ENCODE results near the gene ADD2. TPM values are rescaled to one million over a fixed set of nuclear protein-coding genes. Genes with fewer than 3 reads are reported as not detected.
"Not testable (repeated sequence)": the region's sequence is repeated elsewhere in the genome, so short reads cannot be mapped to it uniquely, and the experiment has no call there.

The ADD2 gene
- total RNA-seq, 1 donor from 2014 or later = 45.3 TPM

DNA sequence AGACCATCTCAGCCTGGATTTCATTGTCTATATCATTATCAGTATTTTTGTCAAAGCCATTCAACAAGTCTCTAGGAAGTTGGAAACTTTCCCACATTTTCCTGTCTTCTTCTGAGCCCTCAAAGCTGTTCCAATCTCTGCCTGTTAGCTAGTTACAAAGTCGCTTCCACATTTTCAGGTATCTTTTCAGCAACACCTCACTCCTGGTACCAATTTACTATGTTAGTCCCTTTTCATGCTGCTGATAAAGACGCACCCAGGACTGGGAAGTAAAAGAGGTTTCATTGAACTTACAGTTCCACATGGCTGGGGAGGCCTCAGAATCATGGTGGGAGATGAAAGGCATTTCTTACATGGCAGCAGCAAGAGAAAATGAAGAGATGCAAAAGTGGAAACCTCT is 31.7 kb upstream of the ADD2 start:
- Mint-ChIP-seq H3K27ac (no peak overlapping the region), H3K4me3 (no peak overlapping the region), H3K36me3 (no peaks in the 10 kb centered on the region), H3K27me3 (ENCODE audit: insufficient read depth, low read depth) (peaks cover 14% of the 10 kb centered on the region), H3K4me1 (peaks cover 5% of the 10 kb centered on the region), H3K9me3 (peaks cover 16% of the 10 kb centered on the region)
- Histone ChIP-seq H3K4me3 (no peak overlapping the region), H3K27me3 (peaks cover 11% of the 10 kb centered on the region), H3K79me2 (ENCODE audit: low read depth) (no peaks in the 10 kb centered on the region), H3K4me2 (no peak overlapping the region), H4K20me1 (ENCODE audit: low read depth) (no peaks in the 10 kb centered on the region), H3F3A (ENCODE audit: low read depth) (peaks cover 5% of the 10 kb centered on the region), H3K9me3 (ENCODE audit: low read depth) (no peaks in the 10 kb centered on the region), H2AFZ (replicated peaks) (no peak overlapping the region), H3K36me3 (no peaks in the 10 kb centered on the region), H3K9ac (no peak overlapping the region), H3K27ac (no peak overlapping the region), H3K4me1 (peaks cover 14% of the 10 kb centered on the region)
- TF ChIP-seq EZH2phosphoT487 (IDR thresholded peaks at IDR 0.05) (no peak), EZH2 (IDR thresholded peaks at IDR 0.05) (no peak)
- TF ChIP-seq, protein P1, sequence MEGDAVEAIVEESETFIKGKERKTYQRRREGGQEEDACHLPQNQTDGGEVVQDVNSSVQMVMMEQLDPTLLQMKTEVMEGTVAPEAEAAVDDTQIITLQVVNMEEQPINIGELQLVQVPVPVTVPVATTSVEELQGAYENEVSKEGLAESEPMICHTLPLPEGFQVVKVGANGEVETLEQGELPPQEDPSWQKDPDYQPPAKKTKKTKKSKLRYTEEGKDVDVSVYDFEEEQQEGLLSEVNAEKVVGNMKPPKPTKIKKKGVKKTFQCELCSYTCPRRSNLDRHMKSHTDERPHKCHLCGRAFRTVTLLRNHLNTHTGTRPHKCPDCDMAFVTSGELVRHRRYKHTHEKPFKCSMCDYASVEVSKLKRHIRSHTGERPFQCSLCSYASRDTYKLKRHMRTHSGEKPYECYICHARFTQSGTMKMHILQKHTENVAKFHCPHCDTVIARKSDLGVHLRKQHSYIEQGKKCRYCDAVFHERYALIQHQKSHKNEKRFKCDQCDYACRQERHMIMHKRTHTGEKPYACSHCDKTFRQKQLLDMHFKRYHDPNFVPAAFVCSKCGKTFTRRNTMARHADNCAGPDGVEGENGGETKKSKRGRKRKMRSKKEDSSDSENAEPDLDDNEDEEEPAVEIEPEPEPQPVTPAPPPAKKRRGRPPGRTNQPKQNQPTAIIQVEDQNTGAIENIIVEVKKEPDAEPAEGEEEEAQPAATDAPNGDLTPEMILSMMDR (IDR thresholded peaks at IDR 0.05) = no peak
- DNase-seq (ENCODE audit: low spot score) = no peak

DNA sequence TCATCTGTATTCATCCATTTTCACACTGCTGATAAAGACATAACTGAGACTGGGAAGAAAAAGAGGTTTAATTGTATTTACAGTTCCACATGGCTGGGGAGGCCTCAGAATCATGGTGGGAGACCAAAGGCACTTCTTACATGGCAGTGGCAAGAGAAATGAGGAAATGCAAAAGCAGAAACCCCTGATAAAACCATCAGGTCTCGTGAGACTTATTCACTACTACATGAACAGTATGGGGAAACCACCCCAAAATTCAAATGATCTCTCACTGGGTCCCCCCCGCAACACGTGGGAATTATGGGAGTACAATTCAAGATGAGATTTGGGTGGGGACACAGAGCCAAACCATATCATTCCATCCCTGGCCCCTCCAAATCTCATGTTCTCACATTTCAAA is 30.0 kb upstream of the ADD2 start:
- peaks cover 11% of the 10 kb centered on the region for H3K27me3 Mint-ChIP-seq (ENCODE audit: insufficient read depth, low read depth)
- H3K9ac ChIP-seq; H3K27ac ChIP-seq; H3K27ac Mint-ChIP-seq; DNase-seq (ENCODE audit: low spot score); H2AFZ ChIP-seq (replicated peaks); H3K36me3 Mint-ChIP-seq; H3F3A ChIP-seq (ENCODE audit: low read depth); H3K9me3 ChIP-seq (ENCODE audit: low read depth); H3K4me3 ChIP-seq; H3K79me2 ChIP-seq (ENCODE audit: low read depth); H3K4me2 ChIP-seq; H3K36me3 ChIP-seq; H3K4me3 Mint-ChIP-seq; H3K4me1 Mint-ChIP-seq; H4K20me1 ChIP-seq (ENCODE audit: low read depth): not testable (repeated sequence)
- peaks cover 14% of the 10 kb centered on the region for H3K4me1 ChIP-seq
- H3K9me3 Mint-ChIP-seq = peaks cover 16% of the 10 kb centered on the region
- peaks cover 28% of the 10 kb centered on the region for H3K27me3 ChIP-seq

DNA sequence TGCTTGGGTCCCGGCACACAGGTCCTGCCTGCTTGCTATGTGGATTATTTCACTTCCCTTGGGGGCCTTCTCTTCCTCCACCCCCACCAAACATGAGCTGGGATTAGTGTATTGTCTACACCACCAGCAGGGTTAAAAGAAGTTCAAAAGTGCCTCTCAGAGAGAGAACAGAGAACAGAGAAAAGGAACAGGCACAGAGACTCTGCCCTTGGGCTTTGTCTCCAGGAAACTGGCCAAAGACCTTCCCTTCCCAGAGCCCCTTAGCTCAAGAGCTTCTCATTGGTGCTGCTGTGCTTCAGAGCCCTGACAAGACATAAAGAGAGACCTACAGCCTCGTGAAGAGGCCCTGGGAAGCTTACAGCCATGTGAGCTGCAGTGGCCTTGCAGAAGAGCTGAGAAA is 29.5 kb upstream of the ADD2 start:
- peaks cover 33% of the 10 kb centered on the region for H3K27me3 ChIP-seq
- H3K27ac Mint-ChIP-seq = no peak overlapping the region
- H3K4me3 ChIP-seq = no peak overlapping the region
- TF ChIP-seq EZH2phosphoT487 (IDR thresholded peaks at IDR 0.05) (no peak), EZH2 (IDR thresholded peaks at IDR 0.05) (no peak)
- TF ChIP-seq, protein P1 (IDR thresholded peaks at IDR 0.05) = no peak
- no peak overlapping the region for H3K27ac ChIP-seq
- H3K9me3 Mint-ChIP-seq = peaks cover 16% of the 10 kb centered on the region
- no peaks in the 10 kb centered on the region for H4K20me1 ChIP-seq (ENCODE audit: low read depth)
- peaks cover 14% of the 10 kb centered on the region for H3K27me3 Mint-ChIP-seq (ENCODE audit: insufficient read depth, low read depth)
- DNase-seq (ENCODE audit: low spot score) = no peak
- H3F3A ChIP-seq (ENCODE audit: low read depth) = peaks cover 5% of the 10 kb centered on the region
- no peak overlapping the region for H2AFZ ChIP-seq (replicated peaks)
- H3K9ac ChIP-seq = no peak overlapping the region
- no peaks in the 10 kb centered on the region for H3K36me3 Mint-ChIP-seq
- no peak overlapping the region for H3K4me3 Mint-ChIP-seq
- peaks cover 14% of the 10 kb centered on the region for H3K4me1 ChIP-seq
- H3K9me3 ChIP-seq (ENCODE audit: low read depth) = no peaks in the 10 kb centered on the region
- H3K79me2 ChIP-seq (ENCODE audit: low read depth) = no peaks in the 10 kb centered on the region
- peaks cover 5% of the 10 kb centered on the region for H3K4me1 Mint-ChIP-seq
- H3K36me3 ChIP-seq = no peaks in the 10 kb centered on the region
- H3K4me2 ChIP-seq = no peak overlapping the region

DNA sequence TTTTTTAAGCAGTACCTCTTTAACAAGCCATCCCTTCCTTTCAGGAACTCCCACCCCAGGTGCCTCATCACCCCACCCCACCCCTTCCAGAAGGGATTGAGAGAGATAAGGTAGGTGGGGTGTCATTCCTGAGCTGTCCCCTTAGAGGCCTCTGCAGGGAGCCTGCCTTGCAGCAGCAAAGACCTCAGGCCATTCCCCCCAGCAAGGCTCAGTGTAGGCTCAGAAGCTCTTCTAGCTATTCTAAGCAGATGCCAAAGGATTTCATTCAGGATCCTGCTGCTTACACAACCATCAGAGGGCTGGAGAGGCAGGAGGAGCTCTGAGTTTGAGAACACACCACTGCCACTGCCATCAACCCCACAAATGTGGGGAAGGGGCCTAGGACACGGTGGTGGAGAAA is 28.3 kb upstream of the ADD2 start:
- Mint-ChIP-seq H3K4me1 (peaks cover 5% of the 10 kb centered on the region), H3K4me3 (no peak overlapping the region), H3K27me3 (ENCODE audit: insufficient read depth, low read depth) (peaks cover 22% of the 10 kb centered on the region), H3K27ac (no peak overlapping the region), H3K36me3 (no peaks in the 10 kb centered on the region), H3K9me3 (peaks cover 12% of the 10 kb centered on the region)
- H3K27ac ChIP-seq = no peak overlapping the region
- H3K27me3 ChIP-seq = peaks cover 46% of the 10 kb centered on the region
- H3K9me3 ChIP-seq (ENCODE audit: low read depth) = no peaks in the 10 kb centered on the region
- H3K4me1 ChIP-seq = peaks cover 14% of the 10 kb centered on the region
- peak; percentile 17 for DNase-seq (ENCODE audit: low spot score)
- no peak overlapping the region for H2AFZ ChIP-seq (replicated peaks)
- no peaks in the 10 kb centered on the region for H3K79me2 ChIP-seq (ENCODE audit: low read depth)
- H3K4me3 ChIP-seq = no peak overlapping the region
- no peak overlapping the region for H3K9ac ChIP-seq
- peaks cover 5% of the 10 kb centered on the region for H3F3A ChIP-seq (ENCODE audit: low read depth)
- TF ChIP-seq, protein P1 (IDR thresholded peaks at IDR 0.05) = no peak
- TF ChIP-seq EZH2phosphoT487 (IDR thresholded peaks at IDR 0.05) = no peak
- TF ChIP-seq EZH2 (IDR thresholded peaks at IDR 0.05) = no peak
- no peaks in the 10 kb centered on the region for H4K20me1 ChIP-seq (ENCODE audit: low read depth)
- no peaks in the 10 kb centered on the region for H3K36me3 ChIP-seq
- peak overlapping the region; percentile 13 for H3K4me2 ChIP-seq

Measured in neural progenitor cell (in vitro differentiated cells).